Measurements from ENCODE around the gene ACTR3. TPM values are rescaled to one million over a fixed set of nuclear protein-coding genes. Genes with fewer than 3 reads are reported as not detected.

ACTR3 gene
- total RNA-seq, 2 experiments from 2014 or later, result 511 to 529 TPM

GRCh38 chr2:113872201-113872600, 17.7 kb upstream of the ACTR3 start:
- POLR2A ChIA-PET, result no interaction called here
- CTCF ChIA-PET, result no interaction called here

- POLR2A ChIA-PET, result no interaction called here
- CTCF ChIA-PET, result interaction anchor here (0.6 kb wide), 1 partner anchor 1184 kb away, joined by 5 read pairs; no protein-coding TSS in a partner anchor
Measured at GRCh38 chr2:113873867-113874266, 16.0 kb upstream of the ACTR3 start.

GRCh38 chr2:113875135-113875534, 14.8 kb upstream of the ACTR3 start:
- POLR2A ChIA-PET, result no interaction called here
- CTCF ChIA-PET, result no interaction called here

- POLR2A ChIA-PET, result interaction anchor here (1.2 to 2.0 kb wide), 3 partner anchors 10 to 120 kb away, joined by 3 to 11 read pairs (median 5); partner anchors contain the start of genes ACTR3 and SLC35F5
- CTCF ChIA-PET, result interaction anchor here (0.7 to 2.8 kb wide), 3 partner anchors 10 to 28 kb away, joined by 3 to 7 read pairs (median 5); no protein-coding TSS in a partner anchor
Measured at GRCh38 chr2:113876503-113877387, 13.1 kb upstream of the ACTR3 start.

- ChIA-PET CTCF (interaction anchor here (2.8 kb wide), 1 partner anchor 10 kb away, joined by 7 read pairs; no protein-coding TSS in a partner anchor), POLR2A (interaction anchor here (1.4 to 2.0 kb wide), 2 partner anchors 12 to 122 kb away, joined by 5 to 11 read pairs; partner anchors contain the start of genes ACTR3 and SLC35F5)
Measured at GRCh38 chr2:113877711-113878598, 11.9 kb upstream of the ACTR3 start.

GRCh38 chr2:113878743-113879142, 11.1 kb upstream of the ACTR3 start:
- ChIA-PET POLR2A (interaction anchor here (2.0 kb wide), 1 partner anchor 11 kb away, joined by 5 read pairs; the partner anchor contains the start of gene ACTR3), CTCF (interaction anchor here (0.5 to 2.8 kb wide), 2 partner anchors 10 to 114 kb away, joined by 5 to 7 read pairs; no protein-coding TSS in a partner anchor)

- CTCF ChIA-PET, result no interaction called here
- POLR2A ChIA-PET, result no interaction called here
Measured at GRCh38 chr2:113879457-113879856, 10.4 kb upstream of the ACTR3 start.

- POLR2A ChIA-PET, result interaction anchor here (1.0 to 2.1 kb wide), 3 partner anchors 10 to 130 kb away, joined by 3 to 10 read pairs (median 3); partner anchors contain the start of gene SLC35F5
- CTCF ChIA-PET, result interaction anchor here (0.8 to 1.4 kb wide), 3 partner anchors 10 to 42 kb away, joined by 3 to 4 read pairs (median 4); no protein-coding TSS in a partner anchor
Measured at GRCh38 chr2:113886479-113887008, 3.3 kb upstream of the ACTR3 start.

- ChIA-PET POLR2A (interaction anchor here (1.0 to 2.1 kb wide), 3 partner anchors 11 to 131 kb away, joined by 3 to 10 read pairs (median 3); partner anchors contain the start of gene SLC35F5), CTCF (interaction anchor here (0.8 to 1.5 kb wide), 4 partner anchors 10 to 43 kb away, joined by 3 to 7 read pairs (median 4); no protein-coding TSS in a partner anchor)
Measured at GRCh38 chr2:113887009-113887792, 2.7 kb upstream of the ACTR3 start.

GRCh38 chr2:113888641-113889470, 1.0 kb upstream of the ACTR3 start:
- POLR2A ChIA-PET, result interaction anchor here (1.0 to 2.6 kb wide), 3 partner anchors 11 to 132 kb away, joined by 3 to 13 read pairs (median 5); partner anchors contain the start of gene SLC35F5
- CTCF ChIA-PET, result interaction anchor here (1.5 kb wide), 2 partner anchors 11 to 133 kb away, joined by 3 to 7 read pairs; partner anchors contain the start of gene SLC35F5

- ChIA-PET CTCF (no interaction called here), POLR2A (interaction anchor here (1.0 to 2.6 kb wide), 2 partner anchors 13 to 134 kb away, joined by 5 to 13 read pairs; partner anchors contain the start of gene SLC35F5)
Measured at GRCh38 chr2:113890253-113891235, 655 bp downstream of the ACTR3 start.

- ChIA-PET CTCF (no interaction called here), POLR2A (no interaction called here)
Measured at GRCh38 chr2:113891265-113891959, 1.5 kb downstream of the ACTR3 start.

- ChIA-PET POLR2A (no interaction called here), CTCF (no interaction called here)
Measured at GRCh38 chr2:113892004-113892710, 2.3 kb downstream of the ACTR3 start.

- CTCF ChIA-PET, result interaction anchor here (1.1 kb wide), 2 partner anchors 19 to 138 kb away, joined by 3 to 4 read pairs; partner anchors contain the start of gene SLC35F5
- POLR2A ChIA-PET, result interaction anchor here (0.7 kb wide), 1 partner anchor 16 kb away, joined by 4 read pairs; no protein-coding TSS in a partner anchor
Measured at GRCh38 chr2:113894156-113894743, 4.4 kb downstream of the ACTR3 start.
